HEK293T (cell line): ENCODE results near the gene ID1.

Experiments used
- ARNT ChIP-seq: fragments of 450-650 bp; IDR thresholded peaks from 2 replicates; pipeline ENCODE4 v1.6.1; 2017; ENCODE audit warnings: mild to moderate bottlenecking
- BHLHE40 ChIP-seq: fragments of 450-650 bp; IDR thresholded peaks from 2 replicates; pipeline ENCODE4 v1.6.1; 2016; ENCODE audit warnings: mild to moderate bottlenecking, moderate library complexity, borderline replicate concordance
- CTBP1 ChIP-seq: fragments of 450-650 bp; IDR thresholded peaks from 2 replicates; pipeline ENCODE4 v1.6.1; 2016; ENCODE audit warnings: borderline replicate concordance
- ELF4 ChIP-seq: fragments of 450-650 bp; IDR thresholded peaks from 2 replicates; pipeline ENCODE4 v1.6.1; 2017; ENCODE audit warnings: antibody characterized with exemption
- FOXA1 ChIP-seq: fragments of 450-650 bp; IDR thresholded peaks from 2 replicates; pipeline ENCODE4 v1.6.1; 2016; ENCODE audit warnings: mild to moderate bottlenecking
- FOXM1 ChIP-seq: fragments of 450-650 bp; IDR thresholded peaks from 2 replicates; pipeline ENCODE4 v1.6.1; 2017; ENCODE audit warnings: mild to moderate bottlenecking, borderline replicate concordance
- HDGF ChIP-seq: fragments of 450-650 bp; IDR thresholded peaks from 2 replicates; pipeline ENCODE4 v1.6.1; 2017; ENCODE audit warnings: antibody characterized with exemption, borderline replicate concordance
- L3MBTL2 ChIP-seq: fragments of 450-650 bp; conservative IDR thresholded peaks from 2 replicates; pipeline ENCODE4 v1.6.1; 2016; ENCODE audit warnings: mild to moderate bottlenecking
- LEF1 ChIP-seq: fragments of 450-650 bp; IDR thresholded peaks from 2 replicates; pipeline ENCODE4 v1.6.1; 2017; ENCODE audit warnings: mild to moderate bottlenecking, borderline replicate concordance
- PKNOX1 ChIP-seq: fragments of 450-650 bp; IDR thresholded peaks from 2 replicates; pipeline ENCODE4 v1.6.1; 2016
- SP1 ChIP-seq: fragments of 450-650 bp; IDR thresholded peaks from 2 replicates; pipeline ENCODE4 v1.6.1; 2017
- SUZ12 ChIP-seq: fragments of 450-650 bp; IDR thresholded peaks from 2 replicates; pipeline ENCODE4 v1.6.1; 2016; ENCODE audit warnings: mild to moderate bottlenecking
- TARDBP ChIP-seq: fragments of 450-650 bp; IDR thresholded peaks from 2 replicates; pipeline ENCODE4 v1.6.1; 2016
- ZNF384 ChIP-seq: fragments of 450-650 bp; IDR thresholded peaks from 2 replicates; pipeline ENCODE4 v1.6.1; 2016

GRCh38 chr20:31567380-31567720 lies 37.7 kb upstream of the ID1 start:
- TF ChIP-seq BHLHE40 (no peak), ELF4 (no peak), FOXA1 (no peak), TARDBP (no peak), ARNT (no peak), FOXM1 (no peak), CTBP1 (no peak), PKNOX1 (no peak), SP1 (no peak), LEF1 (no peak), L3MBTL2 (no peak), HDGF (no peak), SUZ12 (no peak), ZNF384 (no peak)
